K562 (cell line): ENCODE results near the gene UQCRC1.

Source experiments
- ATF7 ChIP-seq: fragments of 450-650 bp; IDR thresholded peaks from 2 replicates; pipeline ENCODE4 v1.7.1; 2014; ENCODE audit warnings: mild to moderate bottlenecking, moderate library complexity
- FOXA1 ChIP-seq: fragments of 450-650 bp; IDR thresholded peaks from 2 replicates; pipeline ENCODE4 v1.6.1; 2016; ENCODE audit warnings: mild to moderate bottlenecking, borderline replicate concordance
- FOXM1 ChIP-seq, 2 experiments: fragments of 450-650 bp in 1 of 2; sonication (generic) in 1 of 2; formaldehyde crosslinking in 1 of 2; IDR thresholded peaks; 2 replicates each; pipeline versions ENCODE4 v1.6.1 to v1.9.0; 2017 to 2022; ENCODE audit warnings: low read depth in 2 of 2, mild to moderate bottlenecking in 2 of 2, missing genetic modification reagents in 1 of 2, moderate library complexity in 1 of 2
- RCOR1 ChIP-seq, 2 experiments: IDR thresholded peaks; 2 replicates each; pipeline ENCODE4 v1.6.1; 2012; ENCODE audit warnings: low read depth in 2 of 2, low read length in 2 of 2, borderline replicate concordance in 1 of 2, improper control_type of control experiment in 1 of 2
- SRF ChIP-seq, 2 experiments: fragments of 250-450, 450-650 bp in 1 of 2; sonication (Bioruptor Pico) in 1 of 2; sonication (generic) in 1 of 2; formaldehyde crosslinking; IDR thresholded peaks; 2 replicates each; pipeline versions ENCODE4 v1.5.0 to v1.5.1; 2020 to 2022; ENCODE audit warnings: mild to moderate bottlenecking in 1 of 2, missing genetic modification reagents in 1 of 2
- ZNF274 ChIP-seq: IDR thresholded peaks from 2 replicates; pipeline ENCODE4 v1.6.1; 2011; ENCODE audit warnings: low read depth, mild to moderate bottlenecking, low read length, moderate library complexity, borderline replicate concordance

DNA sequence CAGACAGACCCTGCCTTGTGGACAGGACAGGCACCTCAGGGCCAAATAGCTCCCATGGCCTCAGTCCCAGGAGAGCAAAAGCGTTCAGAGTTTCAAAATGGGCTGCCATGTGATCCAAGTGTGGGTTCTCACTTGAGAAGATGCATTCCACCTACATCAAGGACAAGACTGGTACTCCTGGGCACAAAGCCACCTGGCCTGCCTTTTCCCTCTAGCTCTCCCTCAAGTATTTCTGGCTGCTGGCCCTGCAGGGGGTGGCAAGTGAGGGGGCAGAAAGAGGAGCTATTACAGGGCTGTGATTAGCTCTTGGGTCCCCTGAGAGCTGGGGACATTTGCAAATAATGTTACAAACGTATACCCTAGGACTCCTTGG lies 7.8 kb downstream of the UQCRC1 start:
- TF ChIP-seq FOXA1 (no peak), ZNF274 (no peak), ATF7 (no peak), SRF (CRISPR knock-in tag; IDR thresholded peaks at IDR 0.05) (no peak), RCOR1 (IDR thresholded peaks at IDR 0.05; ENCODE audit: borderline replicate concordance in 1 of 2, low read depth in 2 of 2, low read length in 2 of 2) (no peak), FOXM1 (IDR thresholded peaks at IDR 0.05; ENCODE audit: low read depth) (no peak), FOXM1 (CRISPR knock-in tag; IDR thresholded peaks at IDR 0.05; ENCODE audit: low read depth) (no peak)
